Activated CD4-positive, alpha-beta T cell treated with anti-CD3 and anti-CD28 coated beads, Interleukin-2, amount 50 U/mL, for 24 hours (primary cell): ENCODE results near the gene SPATA2.
"Not testable (repeated sequence)": the region's sequence is repeated elsewhere in the genome, so short reads cannot be mapped to it uniquely, and the experiment has no call there.

Source experiments
- DNase-seq, 2 donors: peaks; one replicate each; pipeline ENCODE4 v3.0.0-alpha.2; 2020; ENCODE audit warnings: low read depth in 1 of 2, low spot score in 1 of 2

Gene SPATA2

GRCh38 chr20:49915380-49916145 lies at the start of gene SPATA2:
SPATA2 (minus strand) TSS chr20:49915529; CDS start chr20:49908490, 7,039 bp downstream.
- DNase-seq: peak; percentile 91 to 93

GRCh38 chr20:49961413-49961812 lies 46.1 kb upstream of the SPATA2 start:
- no peak for DNase-seq

GRCh38 chr20:49957089-49957938 lies 42.0 kb upstream of the SPATA2 start:
- DNase-seq: not testable (repeated sequence)

GRCh38 chr20:49956689-49957088 lies 41.4 kb upstream of the SPATA2 start:
- no peak for DNase-seq

- not testable (repeated sequence) for DNase-seq
Measured at GRCh38 chr20:49955830-49956396, 40.6 kb upstream of the SPATA2 start.

GRCh38 chr20:49955167-49955566 lies 39.8 kb upstream of the SPATA2 start:
- DNase-seq: no peak

- DNase-seq: no peak
Measured at GRCh38 chr20:49951151-49951550, 35.8 kb upstream of the SPATA2 start.

- DNase-seq: no peak
Measured at GRCh38 chr20:49948809-49949507, 33.6 kb upstream of the SPATA2 start.

GRCh38 chr20:49948178-49948577 lies 32.8 kb upstream of the SPATA2 start:
- no peak for DNase-seq

GRCh38 chr20:49945701-49946477 lies 30.6 kb upstream of the SPATA2 start:
- DNase-seq: no peak

GRCh38 chr20:49945306-49945700 lies 30.0 kb upstream of the SPATA2 start:
- DNase-seq: no peak

- DNase-seq: no peak
Measured at GRCh38 chr20:49942942-49943341, 27.6 kb upstream of the SPATA2 start.

GRCh38 chr20:49942303-49942702 lies 27.0 kb upstream of the SPATA2 start:
- DNase-seq: no peak

- no peak for DNase-seq
Measured at GRCh38 chr20:49941456-49941855, 26.1 kb upstream of the SPATA2 start.

- DNase-seq: no peak
Measured at GRCh38 chr20:49938173-49939163, 23.1 kb upstream of the SPATA2 start.

- DNase-seq: no peak
Measured at GRCh38 chr20:49937027-49937929, 21.9 kb upstream of the SPATA2 start.

- peak; percentile 84 to 87 for DNase-seq
Measured at GRCh38 chr20:49936153-49937026, 21.1 kb upstream of the SPATA2 start, which contains the start of gene RNF114. RNF114 (plus strand) TSS chr20:49936397; CDS start chr20:49936413, 16 bp downstream.
